Kidney (tissue), 19 donors: ENCODE data around the gene THOC3. TPM values are rescaled to one million over a fixed set of nuclear protein-coding genes. Genes with fewer than 3 reads are reported as not detected.
"Not testable (repeated sequence)": the region's sequence is repeated elsewhere in the genome, so short reads cannot be mapped to it uniquely, and the experiment has no call there.

Source experiments
- DNase-seq, 5 donors: peaks; one replicate each; pipeline ENCODE4 v3.0.0-alpha.2; 2013 to 2020
- FAIRE-seq: peaks from 2 replicates; lab custom pipeline; 2012; peaks lifted over from hg19 to GRCh38; lab: Jason Lieb, UNC
- H3K27ac ChIP-seq, 2 donors: one replicate each; pipeline ENCODE4 v1.7.0; 2013; ENCODE audit warnings: low read depth in 2 of 2, low read length in 2 of 2, inconsistent platforms in 1 of 2
- H3K27me3 ChIP-seq: one replicate; pipeline ENCODE4 v1.7.1; 2013; ENCODE audit warnings: low read length, inconsistent platforms; ENCODE audit not compliant: control insufficient read depth, insufficient read depth
- H3K36me3 ChIP-seq, 3 donors: one replicate each; pipeline versions ENCODE4 v1.7.0 to v1.7.1; 2013; ENCODE audit warnings: low read length in 3 of 3, control low read depth in 1 of 3, inconsistent platforms in 1 of 3; ENCODE audit not compliant: insufficient read depth in 3 of 3, control insufficient read depth in 2 of 3
- H3K4me1 ChIP-seq, 3 donors: one replicate each; pipeline versions ENCODE4 v1.7.0 to v1.7.1; 2013; ENCODE audit warnings: low read length in 3 of 3, inconsistent platforms in 1 of 3, low read depth in 1 of 3; ENCODE audit not compliant: control insufficient read depth in 2 of 3, insufficient read depth in 2 of 3
- H3K4me3 ChIP-seq, 3 donors: one replicate each; pipeline versions ENCODE4 v1.7.0 to v1.8.1; 2013; ENCODE audit warnings: low read length in 3 of 3, control low read depth in 1 of 3, inconsistent platforms in 1 of 3
- H3K9ac ChIP-seq, 3 donors: one replicate each; pipeline versions ENCODE4 v1.7.0 to v1.7.1; 2013; ENCODE audit warnings: low read length in 3 of 3, control low read depth in 1 of 3, inconsistent platforms in 1 of 3
- H3K9me3 ChIP-seq, 3 donors: one replicate each; pipeline versions ENCODE4 v1.7.0 to v1.7.1; 2013; ENCODE audit warnings: low read length in 3 of 3, control low read depth in 1 of 3, inconsistent platforms in 1 of 3; ENCODE audit not compliant: control insufficient read depth in 2 of 3, insufficient read depth in 1 of 3
- intact Hi-C: fragments of 100-400 bp; cut with DNase I; formaldehyde crosslinking; loops from one replicate; pipeline ENCODE4 v1.11.1; 2022
- long read RNA-seq, 10 donors: library from polyadenylated mRNA in 1 of 10; unstranded in 1 of 10; transcript quantifications; one replicate each; pipeline ENCODE4 v2.0.0 and lab custom pipeline, GENCODE V29; 2021 to 2026
- polyA plus RNA-seq: library from polyadenylated mRNA; stranded (reverse); fragments of 350-450 nt; fragmentation: Illumina TruSeq; extraction: RNeasy Lipid Tissue Mini Kit (QIAGEN cat#74804); gene quantifications from one replicate; pipeline ENCODE4 v1.2.3, GENCODE V29; 2014; ENCODE audit warnings: low read depth, low replicate concordance; ENCODE audit not compliant: insufficient read depth
- total RNA-seq: library from RNA; stranded (reverse); fragmentation: NEBNext Ultra II Directional; extraction: Animal tissue kit (Norgen Biotek cat#: 25700); gene quantifications from one replicate; pipeline ENCODE4 v1.2.1, GENCODE V29; 2021
- donor health status: control.
- donor health status: control.
- donor health status: DM: yes; HTN: yes; CAD: no.
- donor health status: Normal renal cell carcinoma (clear cell type).

Gene THOC3, protein sequence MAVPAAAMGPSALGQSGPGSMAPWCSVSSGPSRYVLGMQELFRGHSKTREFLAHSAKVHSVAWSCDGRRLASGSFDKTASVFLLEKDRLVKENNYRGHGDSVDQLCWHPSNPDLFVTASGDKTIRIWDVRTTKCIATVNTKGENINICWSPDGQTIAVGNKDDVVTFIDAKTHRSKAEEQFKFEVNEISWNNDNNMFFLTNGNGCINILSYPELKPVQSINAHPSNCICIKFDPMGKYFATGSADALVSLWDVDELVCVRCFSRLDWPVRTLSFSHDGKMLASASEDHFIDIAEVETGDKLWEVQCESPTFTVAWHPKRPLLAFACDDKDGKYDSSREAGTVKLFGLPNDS
- 25.2 TPM for total RNA-seq
- 21.3 TPM for polyA plus RNA-seq
- long read RNA-seq, donor 1, transcript THOC3-201 (6 exons, 1,589 nt): major isoform, 10 of 10 reads
- long read RNA-seq, donor 1, partial matches to known transcripts: 0 of 10 reads
- long read RNA-seq, donor 1, other reads (novel, unspliced or antisense): 0 of 10 reads
- long read RNA-seq, donor 2, transcript THOC3-201 (6 exons, 1,589 nt): major isoform, 31 of 37 reads
- long read RNA-seq, donor 2, partial matches to known transcripts: 6 of 37 reads
- long read RNA-seq, donor 2, other reads (novel, unspliced or antisense): 0 of 37 reads
- long read RNA-seq, donor 3, transcript THOC3-201 (6 exons, 1,589 nt): major isoform, 25 of 25 reads
- long read RNA-seq, donor 3, partial matches to known transcripts: 0 of 25 reads
- long read RNA-seq, donor 3, other reads (novel, unspliced or antisense): 0 of 25 reads
- long read RNA-seq, donor 4, transcript THOC3-201 (6 exons, 1,589 nt): major isoform, 24 of 25 reads
- long read RNA-seq, donor 4, partial matches to known transcripts: 0 of 25 reads
- long read RNA-seq, donor 4, other reads (novel, unspliced or antisense): 0 of 25 reads
- long read RNA-seq, donor 5, partial matches to known transcripts: 0 of 1 reads
- long read RNA-seq, donor 5, other reads (novel, unspliced or antisense): 0 of 1 reads
- long read RNA-seq, donor 6, transcript THOC3-201 (6 exons, 1,589 nt): major isoform, 30 of 30 reads
- long read RNA-seq, donor 6, partial matches to known transcripts: 0 of 30 reads
- long read RNA-seq, donor 6, other reads (novel, unspliced or antisense): 0 of 30 reads
- long read RNA-seq, donor 7, transcript THOC3-201 (6 exons, 1,589 nt): major isoform, 29 of 40 reads
- long read RNA-seq, donor 7, partial matches to known transcripts: 1 of 40 reads
- long read RNA-seq, donor 7, other reads (novel, unspliced or antisense): 9 of 40 reads
- long read RNA-seq, donor 8, transcript THOC3-201 (6 exons, 1,589 nt): major isoform, 35 of 36 reads
- long read RNA-seq, donor 8, partial matches to known transcripts: 0 of 36 reads
- long read RNA-seq, donor 8, other reads (novel, unspliced or antisense): 0 of 36 reads
- long read RNA-seq, donor 9, transcript THOC3-201 (6 exons, 1,589 nt): major isoform, 14 of 14 reads
- long read RNA-seq, donor 9, partial matches to known transcripts: 0 of 14 reads
- long read RNA-seq, donor 9, other reads (novel, unspliced or antisense): 0 of 14 reads
- long read RNA-seq, donor 10, transcript THOC3-201 (6 exons, 1,589 nt): major isoform, 17 of 17 reads
- long read RNA-seq, donor 10, partial matches to known transcripts: 0 of 17 reads
- long read RNA-seq, donor 10, other reads (novel, unspliced or antisense): 0 of 17 reads

DNA sequence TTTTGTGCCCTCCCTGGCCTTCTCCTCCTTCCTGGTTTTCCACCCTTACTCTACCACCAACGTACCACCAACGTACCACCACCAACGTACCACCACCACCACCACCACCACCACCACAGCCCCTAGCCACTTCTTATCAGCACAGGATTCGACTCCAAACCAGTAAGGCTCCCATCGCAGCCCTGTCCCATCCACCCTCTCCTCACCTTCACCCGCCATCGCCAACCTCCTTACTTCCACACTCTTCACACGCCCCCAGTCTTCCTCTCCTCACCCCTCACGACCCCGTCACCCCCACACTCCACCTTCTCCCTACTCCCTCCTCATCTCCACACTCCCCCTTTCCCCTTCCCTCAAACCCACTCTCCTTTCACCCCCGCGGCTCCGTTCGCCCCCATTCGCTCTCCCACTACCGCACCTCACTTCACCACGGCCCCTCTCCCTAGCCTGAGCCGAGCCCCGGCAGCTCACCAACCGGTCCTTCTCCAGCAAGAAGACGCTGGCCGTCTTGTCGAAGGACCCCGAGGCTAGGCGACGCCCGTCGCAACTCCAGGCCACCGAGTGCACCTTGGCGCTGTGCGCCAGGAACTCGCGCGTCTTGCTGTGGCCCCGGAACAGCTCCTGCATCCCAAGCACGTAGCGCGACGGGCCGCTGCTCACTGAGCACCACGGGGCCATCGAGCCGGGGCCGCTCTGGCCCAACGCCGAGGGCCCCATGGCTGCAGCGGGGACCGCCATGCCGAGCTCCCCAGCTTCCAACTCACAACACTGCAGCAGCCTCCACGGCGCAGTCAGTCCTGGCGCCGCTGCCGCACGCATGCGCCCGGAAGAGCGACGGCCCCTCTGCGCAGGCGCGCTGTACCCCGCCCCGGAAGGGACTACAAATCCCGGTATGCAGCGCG lies at the start of gene THOC3:
Gene THOC3, minus strand, starts transcription at position 845 of the 902 bp plus-strand sequence. Its CDS starts 107 bp downstream, at position 738.
- intact Hi-C loops: not testable (repeated sequence)
- H3K9ac ChIP-seq: peak within 1 kb of the TSS in 1 of 3 donors; percentile 19

DNA sequence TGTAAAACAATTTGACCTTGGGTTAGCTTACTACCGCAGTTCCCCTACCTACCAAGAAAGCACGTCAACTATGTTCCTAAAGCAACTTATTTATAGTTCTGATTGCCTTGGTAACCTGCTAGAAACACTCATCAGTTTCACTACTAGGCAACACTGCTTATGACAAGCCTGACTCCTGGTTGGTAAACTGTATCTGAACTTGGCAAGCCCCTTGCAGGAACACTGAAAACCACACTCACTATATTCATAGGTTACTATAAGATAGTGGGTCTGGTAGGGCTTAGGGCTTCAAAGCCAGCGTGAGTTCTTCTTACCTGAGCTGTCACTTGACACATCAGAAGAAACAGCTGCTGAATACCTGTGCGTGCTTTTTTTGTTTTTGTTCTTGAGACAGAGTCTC lies 49.2 kb upstream of the THOC3 start:
- H3K27me3 ChIP-seq, H3K27ac ChIP-seq, H3K36me3 ChIP-seq, FAIRE-seq, H3K9ac ChIP-seq, H3K4me3 ChIP-seq, DNase-seq, H3K9me3 ChIP-seq, intact Hi-C loops, H3K4me1 ChIP-seq: not testable (repeated sequence)

More for the DNA sequence above, at the start of gene THOC3:
- not testable (repeated sequence) for H3K27ac ChIP-seq, H3K27me3 ChIP-seq, FAIRE-seq, H3K36me3 ChIP-seq, H3K9me3 ChIP-seq, H3K4me1 ChIP-seq
- H3K4me3 ChIP-seq: peak within 1 kb of the TSS; percentile 38 to 60 (median 44)
- peak; percentile 37 to 92 (median 87) for DNase-seq

DNA sequence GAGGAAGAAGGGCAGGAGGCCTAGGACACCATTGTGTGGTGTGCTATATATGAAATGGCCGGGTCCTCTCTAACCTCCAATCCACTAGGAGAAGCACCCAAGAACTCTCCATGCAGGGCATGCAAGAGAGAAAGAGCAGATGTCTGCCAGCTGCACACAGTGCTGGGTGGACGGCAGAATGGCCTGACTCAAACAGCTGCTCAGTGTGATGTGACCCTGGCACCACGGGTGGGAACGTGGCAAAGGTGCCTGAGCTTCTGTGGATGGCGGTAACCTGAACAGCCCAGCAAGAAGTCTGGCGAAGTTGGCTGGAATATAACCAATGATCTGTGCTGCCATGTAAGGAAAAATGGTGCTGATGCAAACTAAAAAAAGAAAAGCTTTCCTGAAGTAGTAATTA lies 46.2 kb upstream of the THOC3 start:
- H3K27me3 ChIP-seq, H3K27ac ChIP-seq, FAIRE-seq, H3K4me3 ChIP-seq, H3K4me1 ChIP-seq, DNase-seq, H3K9ac ChIP-seq, H3K9me3 ChIP-seq, intact Hi-C loops, H3K36me3 ChIP-seq: not testable (repeated sequence)

DNA sequence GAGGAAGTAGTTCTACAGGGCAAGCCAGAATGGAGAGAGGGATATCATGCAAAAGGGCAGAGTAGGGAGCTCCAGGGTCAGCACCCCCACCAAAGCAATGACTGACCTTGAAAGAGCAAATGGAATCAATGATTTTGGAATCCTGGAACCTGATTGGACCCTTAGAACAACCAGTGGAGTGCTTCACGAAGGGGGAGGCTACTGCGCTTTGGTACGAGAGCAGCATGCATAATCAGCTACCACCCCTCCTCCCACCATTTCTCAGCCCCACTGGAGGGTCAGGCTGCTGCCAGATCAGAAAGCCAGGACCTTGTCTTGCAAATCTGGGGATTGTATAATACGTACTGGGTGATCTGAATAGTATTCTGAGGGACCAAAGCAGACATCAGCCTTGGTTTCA lies 43.0 kb upstream of the THOC3 start:
- H3K9ac ChIP-seq, H3K36me3 ChIP-seq, intact Hi-C loops, DNase-seq, H3K27me3 ChIP-seq, FAIRE-seq, H3K4me1 ChIP-seq, H3K27ac ChIP-seq, H3K4me3 ChIP-seq, H3K9me3 ChIP-seq: not testable (repeated sequence)

DNA sequence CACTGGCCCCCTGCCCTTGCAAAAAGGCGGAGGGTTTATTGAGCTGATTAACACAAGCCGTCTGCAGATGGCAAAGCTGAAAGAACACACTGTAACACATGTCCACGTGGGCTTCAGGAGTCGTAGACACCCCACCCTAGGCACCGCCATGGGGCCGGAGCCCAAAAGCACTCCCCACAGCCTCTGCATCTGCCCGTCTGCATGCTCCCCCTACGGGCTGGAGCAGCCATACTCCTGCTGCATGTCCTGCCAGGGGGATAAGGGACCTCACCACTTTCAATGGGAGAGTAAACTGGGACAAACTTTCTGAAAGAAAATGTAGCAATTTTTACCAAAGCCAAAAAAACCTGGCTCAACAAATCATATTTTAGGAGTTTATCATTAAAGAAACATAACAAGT lies 42.1 kb upstream of the THOC3 start:
- H3K27me3 ChIP-seq, H3K9me3 ChIP-seq, intact Hi-C loops: not testable (repeated sequence)

DNA sequence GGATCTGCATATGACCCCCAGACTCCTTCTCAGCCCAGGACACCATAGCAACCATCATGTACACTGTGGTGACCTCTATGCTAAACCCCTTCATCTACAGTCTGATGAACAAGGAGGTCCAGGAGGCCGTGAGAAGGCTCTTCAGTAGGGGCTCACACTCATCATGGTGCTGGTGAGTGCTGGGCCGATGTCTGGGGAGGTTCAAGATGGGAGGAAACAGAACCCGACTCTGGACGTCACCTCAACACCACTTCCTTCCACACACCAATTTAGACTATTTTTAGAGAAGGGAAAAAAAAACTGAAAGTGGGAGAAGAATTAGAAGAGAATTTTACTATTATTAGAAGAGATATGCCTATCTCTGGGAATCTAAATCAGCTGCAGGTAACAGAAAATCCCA lies 39.1 kb upstream of the THOC3 start:
- FAIRE-seq, intact Hi-C loops: not testable (repeated sequence)

More for the DNA sequence above, 42.1 kb upstream of the THOC3 start:
- not testable (repeated sequence) for FAIRE-seq, H3K27ac ChIP-seq, H3K36me3 ChIP-seq, H3K4me3 ChIP-seq, H3K4me1 ChIP-seq, H3K9ac ChIP-seq, DNase-seq

More for the DNA sequence above, 39.1 kb upstream of the THOC3 start:
- DNase-seq, H3K9me3 ChIP-seq, H3K36me3 ChIP-seq, H3K4me1 ChIP-seq, H3K4me3 ChIP-seq, H3K27ac ChIP-seq, H3K9ac ChIP-seq, H3K27me3 ChIP-seq: not testable (repeated sequence)
